Cerebellar cortex (tissue), 1 donor: ENCODE results near the gene TLR6.
"Not testable (repeated sequence)": the region's sequence is repeated elsewhere in the genome, so short reads cannot be mapped to it uniquely, and the experiment has no call there.

ENCODE experiments used
- DNase-seq: peaks from one replicate; pipeline ENCODE4 v3.0.0-alpha.2; 2015; ENCODE audit warnings: low spot score

The TLR6 gene

GRCh38 chr4:38787693-38788092 is 68.9 kb downstream of the TLR6 start:
- DNase-seq = no peak

GRCh38 chr4:38785901-38786402 is 70.7 kb downstream of the TLR6 start:
- no peak for DNase-seq

- no peak for DNase-seq
Measured at GRCh38 chr4:38785041-38785790, 71.4 kb downstream of the TLR6 start.

- no peak for DNase-seq
Measured at GRCh38 chr4:38784141-38784540, 72.5 kb downstream of the TLR6 start.

- DNase-seq = no peak
Measured at GRCh38 chr4:38783109-38783460, 73.5 kb downstream of the TLR6 start.

- peak; percentile 45 for DNase-seq
Measured at GRCh38 chr4:38782452-38783108, 74.0 kb downstream of the TLR6 start, which contains the start of gene TLR10. Gene TLR10, minus strand, starts transcription at chr4:38782990. Its CDS starts 7,400 bp downstream, at chr4:38775590.

GRCh38 chr4:38781854-38782261 is 74.8 kb downstream of the TLR6 start:
- DNase-seq = no peak

GRCh38 chr4:38780833-38781484 is 75.7 kb downstream of the TLR6 start:
- no peak for DNase-seq

- DNase-seq = no peak
Measured at GRCh38 chr4:38779790-38780189, 76.8 kb downstream of the TLR6 start.

GRCh38 chr4:38777925-38778324 is 78.7 kb downstream of the TLR6 start:
- DNase-seq = not testable (repeated sequence)

GRCh38 chr4:38775326-38775725 is 81.3 kb downstream of the TLR6 start:
- no peak for DNase-seq

GRCh38 chr4:38774181-38774955 is 82.2 kb downstream of the TLR6 start:
- DNase-seq = no peak
